Upper lobe of left lung (tissue), 6 donors: ENCODE data around the gene TMEM229B. TPM values are rescaled to one million over a fixed set of nuclear protein-coding genes. Genes with fewer than 3 reads are reported as not detected.
A peak's percentile ranks its signal among the peaks of the same experiment; 100 is the strongest.

Source experiments
- ATAC-seq, 2 donors: fragments of 200-7000 bp; cut with Tn5 transposase; one replicate each; pipeline ENCODE4 v1.9.1; 2022; ENCODE audit warnings: mild to moderate bottlenecking in 2 of 2, moderate library complexity in 2 of 2; ENCODE audit not compliant: low FRiP score in 2 of 2
- DNase-seq, 2 donors: peaks; one replicate each; pipeline ENCODE4 v3.0.0-alpha.2; 2019 to 2020
- H3K27ac ChIP-seq, 4 donors: fragments of 200-600 bp; sonication (generic); one replicate each; pipeline ENCODE4 v1.5.1; 2016 to 2019
- H3K27me3 ChIP-seq, 4 donors: fragments of 200-600 bp; sonication (generic); one replicate each; pipeline ENCODE4 v1.5.1; 2017 to 2019
- H3K36me3 ChIP-seq, 4 donors: fragments of 200-600 bp; sonication (generic); one replicate each; pipeline ENCODE4 v1.5.1; 2016 to 2019
- H3K4me1 ChIP-seq, 4 donors: fragments of 200-600 bp; sonication (generic); one replicate each; pipeline ENCODE4 v1.5.1; 2018 to 2019
- H3K4me3 ChIP-seq, 4 donors: fragments of 200-600 bp; sonication (generic); one replicate each; pipeline ENCODE4 v1.5.1; 2017 to 2019; ENCODE audit warnings: mild to moderate bottlenecking in 2 of 4, moderate library complexity in 1 of 4
- H3K9me3 ChIP-seq, 4 donors: fragments of 200-600 bp; sonication (generic); one replicate each; pipeline ENCODE4 v1.5.1; 2018 to 2019
- CTCF ChIP-seq, 6 experiments: fragments of 450-650 bp in 4 of 6; fragments of 200-600 bp in 2 of 6; sonication (generic) in 2 of 6; IDR thresholded peaks; one replicate each; pipeline ENCODE4 v1.5.1; 2016 to 2019; ENCODE audit warnings: antibody characterized with exemption in 6 of 6
- EP300 ChIP-seq, 4 donors: sonication (generic); formaldehyde crosslinking; IDR thresholded peaks; one replicate each; pipeline ENCODE4 v1.5.1; 2017; ENCODE audit warnings: antibody characterized with exemption in 4 of 4, control low read depth in 2 of 4
- POLR2A ChIP-seq, 4 donors: fragments of 450-650 bp; IDR thresholded peaks; one replicate each; pipeline ENCODE4 v1.5.1; 2016 to 2017; ENCODE audit warnings: antibody characterized with exemption in 4 of 4, mild to moderate bottlenecking in 2 of 4
- POLR2AphosphoS5 ChIP-seq, 2 donors: sonication (generic); formaldehyde crosslinking; IDR thresholded peaks; one replicate each; pipeline ENCODE4 v1.5.1; 2017; ENCODE audit warnings: antibody characterized with exemption in 2 of 2
- WGBS, 2 donors: methylation state at CpG; one replicate each; pipeline ENCODE4 v1.1.5; 2017 to 2018; 5-methylcytosine and 5-hydroxymethylcytosine counted together
- total RNA-seq, 6 donors: library from RNA; depleted of rRNA in 4 of 6; stranded (reverse); fragments of >200 nt in 4 of 6; gene quantifications; one replicate each; pipeline versions ENCODE4 v1.1.0 to v1.2.1, GENCODE V29; 2016 to 2021
- donor health status: DM: no; HTN: no; CAD: no; lungs with moderate emphysema.
- donor health status: DM: no; HTN: yes; CAD: no; lungs with severe emphysema.

The TMEM229B gene
- total RNA-seq, 6 donors from 2014 or later = 2.1 to 8.5 (median 5.4) TPM

GRCh38 chr14:67527756-67528155 lies 39.2 kb upstream of the TMEM229B start:
- no peak for ATAC-seq

GRCh38 chr14:67526676-67527459 lies 38.3 kb upstream of the TMEM229B start:
- DNase-seq (no peak), ATAC-seq (peak; percentile 65 to 80)
- TF ChIP-seq EP300 (IDR thresholded peaks at IDR 0.05) (no peak), CTCF (IDR thresholded peaks at IDR 0.05) (peak; percentile 42 to 68 (median 57))
- Histone ChIP-seq H3K27me3 (no peaks in the 10 kb centered on the region), H3K36me3 (no peaks in the 10 kb centered on the region), H3K27ac (no peak overlapping the region), H3K4me3 (no peak overlapping the region), H3K9me3 (no peaks in the 10 kb centered on the region), H3K4me1 (peaks cover 0 to 6% (median 2%) of the 10 kb centered on the region in 4 donors)
- WGBS, 2 donors = 78 to 79% methylated on average over 8 of the region's 8 CpGs

More at GRCh38 chr14:67527756-67528155, 39.2 kb upstream of the TMEM229B start:
- WGBS, 2 donors = 80 to 91% methylated on average over 4 to 5 of the region's 5 CpGs
- Histone ChIP-seq H3K9me3 (no peaks in the 10 kb centered on the region), H3K36me3 (no peaks in the 10 kb centered on the region), H3K4me3 (no peak overlapping the region), H3K4me1 (peaks cover 5 to 11% (median 8%) of the 10 kb centered on the region in 4 donors), H3K27me3 (peaks cover 0 to under 1% (median 0%) of the 10 kb centered on the region in 4 donors), H3K27ac (no peak overlapping the region)
- TF ChIP-seq POLR2A (IDR thresholded peaks at IDR 0.05) (no peak), EP300 (IDR thresholded peaks at IDR 0.05) (no peak), POLR2AphosphoS5 (IDR thresholded peaks at IDR 0.05) (no peak), CTCF (IDR thresholded peaks at IDR 0.05) (no peak)
- no peak for DNase-seq

- Histone ChIP-seq H3K9me3 (no peaks in the 10 kb centered on the region), H3K27me3 (no peaks in the 10 kb centered on the region), H3K4me1 (peaks cover 0 to 6% (median 2%) of the 10 kb centered on the region in 4 donors), H3K4me3 (no peak overlapping the region), H3K27ac (no peak overlapping the region), H3K36me3 (no peaks in the 10 kb centered on the region)
- ATAC-seq (no peak), DNase-seq (no peak)
- TF ChIP-seq POLR2AphosphoS5 (IDR thresholded peaks at IDR 0.05) = no peak
- TF ChIP-seq POLR2A (IDR thresholded peaks at IDR 0.05) = no peak
- no peak for TF ChIP-seq CTCF (IDR thresholded peaks at IDR 0.05)
- TF ChIP-seq EP300 (IDR thresholded peaks at IDR 0.05) = no peak
- WGBS, 2 donors = 61 to 72% methylated on average over 6 of the region's 6 CpGs
Measured at GRCh38 chr14:67526181-67526580, 37.7 kb upstream of the TMEM229B start.

GRCh38 chr14:67525389-67525788 lies 36.9 kb upstream of the TMEM229B start:
- Histone ChIP-seq H3K27me3 (no peaks in the 10 kb centered on the region), H3K4me1 (peaks cover 0 to 5% (median 0%) of the 10 kb centered on the region in 4 donors), H3K36me3 (no peaks in the 10 kb centered on the region), H3K9me3 (no peaks in the 10 kb centered on the region), H3K4me3 (no peak overlapping the region), H3K27ac (no peak overlapping the region)
- DNase-seq (no peak), ATAC-seq (no peak)
- TF ChIP-seq POLR2A (IDR thresholded peaks at IDR 0.05) (no peak), CTCF (IDR thresholded peaks at IDR 0.05) (no peak), POLR2AphosphoS5 (IDR thresholded peaks at IDR 0.05) (no peak), EP300 (IDR thresholded peaks at IDR 0.05) (no peak)
- 68 to 84% methylated on average over 4 of the region's 4 CpGs for WGBS, 2 donors

GRCh38 chr14:67524634-67524963 lies 36.1 kb upstream of the TMEM229B start:
- TF ChIP-seq POLR2A (IDR thresholded peaks at IDR 0.05) (no peak), POLR2AphosphoS5 (IDR thresholded peaks at IDR 0.05) (no peak), EP300 (IDR thresholded peaks at IDR 0.05) (no peak), CTCF (IDR thresholded peaks at IDR 0.05) (no peak)
- ATAC-seq = peak in 1 of 2 donors; percentile 10

More at GRCh38 chr14:67524634-67524963, 36.1 kb upstream of the TMEM229B start:
- WGBS, 2 donors = 41 to 63% methylated on average over 3 of the region's 3 CpGs
- H3K9me3 ChIP-seq = no peaks in the 10 kb centered on the region
- H3K27ac ChIP-seq = no peak overlapping the region
- H3K4me3 ChIP-seq = no peak overlapping the region
- no peaks in the 10 kb centered on the region for H3K36me3 ChIP-seq
- no peaks in the 10 kb centered on the region for H3K27me3 ChIP-seq
- H3K4me1 ChIP-seq = peaks cover 0 to 5% (median 0%) of the 10 kb centered on the region in 4 donors
- DNase-seq = no peak
